HG03457 (cell line): ENCODE results near the gene TIGD1.
"Not testable (repeated sequence)": the region's sequence is repeated elsewhere in the genome, so short reads cannot be mapped to it uniquely, and the experiment has no call there.

Source experiments
- ATAC-seq: cut with Tn5 transposase; IDR thresholded peaks from one replicate; pipeline ENCODE4 v1.9.1; 2021; ENCODE audit warnings: moderate number of reproducible peaks; ENCODE audit not compliant: unreplicated experiment

Gene TIGD1

DNA sequence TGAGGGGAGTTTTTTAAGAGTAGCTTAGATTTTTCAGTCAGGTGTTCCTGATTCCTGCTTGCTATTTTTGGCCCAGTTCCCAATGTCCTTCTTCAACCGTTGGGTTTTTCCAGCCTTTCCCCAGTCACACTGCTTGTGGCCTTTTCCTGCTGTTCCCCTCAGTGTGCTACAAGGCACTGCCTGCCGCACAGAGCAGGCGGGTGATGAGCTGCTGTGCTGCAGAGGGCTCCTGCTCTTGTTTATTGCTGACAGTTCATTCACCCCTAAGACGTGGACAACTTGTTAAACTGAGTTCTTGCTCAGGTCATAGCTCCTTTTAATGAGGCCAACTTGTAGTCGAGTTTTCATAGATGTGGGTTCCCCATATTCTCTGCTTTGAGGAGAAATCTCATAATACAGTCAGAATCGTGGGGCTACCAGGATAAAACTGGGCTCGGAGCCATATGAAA lies 20.7 kb upstream of the TIGD1 start:
- no peak for ATAC-seq

DNA sequence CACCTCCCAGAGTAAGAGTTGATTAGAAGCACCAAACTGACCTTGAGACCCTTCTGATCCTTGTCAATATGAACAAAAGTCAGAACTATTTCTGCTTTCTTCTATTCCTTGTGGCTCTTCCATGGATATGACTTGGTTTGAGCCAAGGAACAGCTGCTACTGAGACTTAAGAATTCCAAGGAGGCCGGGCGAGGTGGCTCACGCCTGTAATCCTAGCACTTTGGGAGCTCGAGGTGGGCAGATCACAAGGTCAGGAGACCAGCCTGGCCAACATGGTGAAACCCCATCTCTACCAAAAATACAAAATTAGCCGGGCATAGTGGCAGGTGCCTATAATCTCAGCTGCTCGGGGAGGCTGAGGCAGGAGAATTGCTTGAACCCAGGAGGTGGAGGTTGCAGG lies 20.1 kb upstream of the TIGD1 start:
- not testable (repeated sequence) for ATAC-seq

DNA sequence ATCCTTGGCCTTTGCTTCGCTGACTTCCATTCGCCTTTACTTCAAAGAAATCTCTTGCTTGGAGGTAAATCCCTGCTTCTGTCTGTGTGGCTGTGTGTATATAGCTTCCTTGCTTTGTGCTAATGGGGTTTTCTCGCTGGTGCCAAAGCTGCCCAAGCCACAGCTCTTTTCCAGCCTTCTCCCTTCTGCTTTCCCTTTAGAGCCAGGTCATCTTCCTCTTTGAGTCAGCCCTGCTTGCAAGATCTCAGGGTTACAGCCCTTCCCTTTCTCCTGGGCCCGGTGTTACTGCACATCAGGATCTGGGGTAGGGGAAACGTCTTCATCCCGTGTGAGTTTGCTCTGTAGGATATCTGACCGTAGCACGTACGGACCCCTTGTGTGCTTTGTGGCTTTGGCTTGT lies 19.2 kb upstream of the TIGD1 start:
- no peak for ATAC-seq

DNA sequence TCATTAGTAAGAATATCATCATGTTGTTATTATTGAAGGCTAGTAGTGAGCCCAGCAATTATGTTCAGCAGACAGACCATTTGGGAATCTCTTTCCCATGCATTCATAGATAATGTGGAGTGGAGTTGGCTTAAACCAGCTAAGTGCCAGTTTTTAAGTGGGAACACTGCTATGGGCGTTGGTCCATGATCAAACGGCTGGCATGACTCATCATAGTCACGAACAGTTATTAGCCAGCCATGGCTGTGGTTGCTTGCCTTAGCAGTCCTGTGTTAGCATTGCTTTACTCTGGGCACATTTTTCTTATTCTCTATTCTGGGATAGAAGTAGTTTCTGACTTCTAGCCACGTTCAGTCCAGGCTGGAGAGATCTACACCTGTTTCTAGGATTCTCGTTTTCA lies 17.8 kb upstream of the TIGD1 start:
- no peak for ATAC-seq

DNA sequence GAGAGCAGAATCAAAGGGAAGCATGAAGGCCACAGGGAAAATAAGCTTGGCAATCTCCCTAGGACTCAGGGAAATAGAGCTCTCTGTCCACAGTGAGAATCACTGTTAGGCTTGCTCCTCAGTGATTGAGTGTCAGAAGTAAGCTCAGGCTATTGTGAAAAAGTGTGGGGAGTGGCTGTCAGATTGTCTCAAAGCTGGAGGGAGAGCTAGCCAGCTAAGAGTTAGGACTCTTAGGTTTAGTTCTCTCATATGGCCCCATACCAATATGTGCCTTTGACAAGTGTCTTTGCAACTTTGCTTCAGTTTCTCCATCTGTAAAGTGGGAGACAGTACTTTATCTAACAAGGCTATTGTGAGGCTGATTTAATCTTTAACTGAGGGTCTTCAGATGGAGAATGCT lies 17.4 kb upstream of the TIGD1 start:
- no peak for ATAC-seq

DNA sequence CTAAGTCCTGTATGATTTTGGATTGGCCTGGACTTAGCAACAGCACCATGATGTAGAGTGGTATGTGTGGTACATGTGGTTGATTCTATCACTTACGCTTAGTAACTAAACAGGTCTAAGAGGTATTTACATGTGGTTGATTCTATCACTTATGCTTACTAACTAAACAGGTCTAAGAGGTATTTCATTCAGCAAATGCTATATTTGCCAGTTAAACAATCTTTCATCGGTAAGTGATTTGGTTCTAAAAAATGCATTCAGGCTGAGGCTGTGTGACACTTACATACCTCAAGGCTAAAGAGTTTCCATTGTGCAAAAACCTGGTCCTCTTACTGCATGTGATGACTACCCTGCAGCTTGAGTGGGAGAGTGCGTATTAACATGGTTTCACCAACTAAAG lies 13.2 kb upstream of the TIGD1 start:
- no peak for ATAC-seq

DNA sequence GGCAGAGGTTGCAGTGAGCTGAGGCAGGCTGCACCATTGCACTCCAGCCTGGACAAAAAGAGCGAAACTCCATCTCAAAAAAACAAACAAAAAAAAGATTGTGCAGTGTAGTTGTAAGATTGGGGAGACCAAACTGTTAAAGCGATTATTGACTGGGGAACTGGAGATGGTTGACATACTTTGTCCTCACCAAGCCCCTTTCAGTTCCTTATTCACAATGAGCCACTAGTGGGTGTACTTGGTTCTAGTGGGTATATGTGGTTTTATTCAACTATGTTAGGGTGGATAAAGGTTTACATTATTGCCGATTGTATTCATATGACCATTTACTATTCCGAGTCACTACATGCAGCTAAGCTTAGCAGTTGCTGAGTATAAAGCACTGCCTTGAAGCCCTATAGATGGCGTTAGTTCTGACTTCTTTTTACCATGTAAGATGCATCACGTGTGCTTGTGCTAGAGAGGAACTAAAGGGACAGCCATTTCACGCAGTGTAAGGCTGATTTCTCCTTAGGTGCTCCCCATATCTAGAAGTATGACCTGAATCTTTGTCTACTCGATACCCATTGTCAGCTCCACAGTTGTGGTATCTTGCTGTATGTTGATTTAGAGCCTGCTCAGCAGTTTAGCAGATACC lies 12.3 kb upstream of the TIGD1 start:
- no peak for ATAC-seq

DNA sequence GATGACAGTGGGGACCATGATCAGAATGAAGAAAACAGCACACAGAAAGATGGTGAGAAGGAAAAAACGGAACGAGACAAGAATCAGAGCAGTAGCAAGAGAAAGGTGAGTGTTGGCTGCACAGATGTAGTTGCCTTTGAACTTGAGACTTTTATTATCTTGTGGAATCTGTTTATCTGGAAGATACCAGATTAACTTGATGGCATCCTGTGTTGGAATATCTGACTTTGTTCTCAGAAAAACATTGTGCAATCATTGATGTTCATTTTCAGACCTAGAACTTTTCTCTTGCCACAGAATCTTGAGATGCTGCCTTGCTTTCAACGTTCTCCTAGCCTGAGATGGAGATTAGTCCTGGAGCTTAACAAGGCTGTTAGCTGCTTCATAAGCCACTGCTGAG lies 6.1 kb upstream of the TIGD1 start:
- ATAC-seq = no peak

DNA sequence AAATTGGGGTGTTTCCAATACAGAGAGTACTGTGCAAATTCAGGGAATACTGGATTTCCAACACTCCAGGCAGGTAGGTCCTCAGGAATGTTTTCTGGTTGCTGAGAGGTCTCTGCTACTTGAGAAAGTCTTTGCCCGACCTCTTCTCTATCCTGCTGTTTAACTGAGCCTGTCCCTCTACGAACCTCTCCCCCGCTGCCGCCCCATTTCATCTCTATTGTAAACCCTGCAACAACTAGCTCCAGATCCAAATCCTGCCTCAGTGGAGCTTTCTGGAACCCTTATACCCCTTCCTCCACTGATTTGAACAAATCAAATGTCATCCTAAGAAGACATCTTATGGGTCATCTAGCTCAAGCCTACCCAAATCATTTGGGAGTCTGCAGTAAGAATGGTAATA lies 1.4 kb upstream of the TIGD1 start:
- ATAC-seq = no peak

DNA sequence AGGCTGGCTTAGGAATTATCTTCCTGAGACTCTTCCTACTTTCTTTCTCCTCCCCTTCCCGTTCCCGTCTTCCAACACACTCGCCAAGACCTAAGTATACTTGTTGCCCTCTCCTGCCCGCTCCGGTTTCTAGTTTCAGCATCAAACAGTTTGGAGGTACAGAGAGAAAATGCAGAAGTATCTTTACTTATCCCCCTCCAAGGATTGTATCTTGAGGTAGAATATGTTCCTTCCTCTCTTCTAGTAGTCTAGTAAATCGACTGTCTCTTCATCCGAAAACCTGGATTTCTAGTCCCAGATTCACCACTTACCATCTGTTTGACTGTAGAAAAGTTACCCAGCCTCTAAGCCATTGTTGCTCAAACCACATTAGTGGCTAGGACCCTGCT lies 887 bp upstream of the TIGD1 start:
- ATAC-seq = no peak

DNA sequence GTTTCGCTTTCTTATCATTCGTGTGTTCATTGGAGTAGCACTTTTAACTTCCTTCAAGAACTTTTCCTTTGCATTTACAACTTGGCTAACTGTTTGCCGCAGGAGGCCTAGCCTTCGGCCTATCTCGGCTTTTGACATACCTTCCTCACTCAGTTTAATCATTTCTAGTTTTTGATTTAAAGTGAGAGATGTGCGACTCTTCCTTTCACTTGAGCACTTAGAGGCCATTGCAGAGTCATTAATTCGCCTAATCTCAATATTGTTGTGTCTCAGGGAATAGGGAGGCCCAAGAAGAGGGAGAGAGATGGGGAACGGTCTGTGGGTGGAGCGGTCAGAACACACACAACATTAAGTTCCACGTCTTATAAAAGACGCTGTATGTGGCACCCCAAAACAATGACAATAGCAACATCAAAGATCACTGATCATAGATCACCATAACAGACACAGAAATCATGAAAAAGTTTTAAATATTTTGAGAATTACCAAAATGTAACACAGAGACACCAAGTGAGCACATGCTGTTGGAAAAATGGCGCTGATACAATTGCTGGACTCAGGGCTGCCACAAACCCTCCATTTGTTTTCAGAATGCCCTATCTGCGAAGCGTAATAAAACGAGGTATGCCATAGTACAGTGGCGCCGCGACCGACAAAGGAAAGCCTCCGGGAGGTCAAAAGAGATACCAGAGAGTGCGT lies 553 bp downstream of the TIGD1 start:
- no peak for ATAC-seq

DNA sequence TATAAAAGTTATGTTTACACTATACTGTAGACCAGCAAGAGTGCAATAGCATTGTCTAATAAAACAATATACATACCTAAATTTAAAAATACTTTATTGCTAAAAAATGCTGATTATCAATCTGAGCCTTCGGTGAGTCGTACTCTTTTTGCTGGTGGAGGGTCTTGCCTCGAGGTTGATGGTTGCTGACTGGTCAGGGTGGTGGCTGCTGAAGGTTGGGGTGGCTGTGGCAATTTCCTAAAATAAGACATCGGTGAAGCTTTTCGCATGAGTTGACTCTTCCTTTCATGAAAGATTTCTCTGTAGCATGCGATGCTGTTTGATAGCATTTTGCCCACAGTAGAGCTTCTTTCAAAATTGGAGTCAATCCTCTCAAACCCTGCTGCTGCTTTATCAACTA lies 2.4 kb downstream of the TIGD1 start:
- ATAC-seq = no peak

DNA sequence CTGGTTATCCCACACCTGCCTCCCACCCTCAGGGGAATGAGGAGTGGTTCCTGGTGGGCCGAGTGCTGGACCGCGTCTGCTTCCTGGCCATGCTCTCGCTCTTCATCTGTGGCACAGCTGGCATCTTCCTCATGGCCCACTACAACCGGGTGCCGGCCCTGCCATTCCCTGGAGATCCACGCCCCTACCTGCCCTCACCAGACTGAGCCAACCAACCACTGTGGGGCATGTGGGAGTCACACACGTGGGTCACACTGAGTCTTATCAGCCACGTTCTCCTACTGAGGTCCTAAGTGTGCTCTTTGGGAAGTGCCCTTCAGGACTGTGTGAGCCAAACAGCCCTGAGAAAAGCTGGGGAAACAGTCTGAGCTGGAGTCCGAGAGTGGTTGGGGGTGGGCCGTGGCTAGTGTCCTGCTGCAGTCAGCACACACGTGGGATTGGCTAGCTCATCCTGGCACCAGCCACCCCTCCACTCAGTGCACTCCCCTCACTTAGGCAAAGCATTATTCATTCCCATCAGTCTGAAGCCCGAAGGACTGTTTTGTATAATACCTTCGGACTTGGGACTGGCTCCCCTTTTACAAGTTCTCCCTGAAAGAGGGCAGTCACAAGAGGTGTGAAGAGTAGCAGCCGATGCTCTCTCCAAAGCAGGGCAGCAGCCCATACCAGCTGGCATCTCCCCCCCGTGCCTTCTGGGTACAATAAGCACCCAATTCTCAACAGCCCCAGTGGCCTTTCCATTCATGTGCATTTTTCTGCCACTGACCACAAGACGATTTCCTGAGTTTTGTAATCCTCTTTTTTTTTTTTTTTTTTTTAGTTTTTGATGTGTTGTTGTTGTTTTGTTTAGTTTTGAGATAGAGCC lies 4.6 kb downstream of the TIGD1 start:
- ATAC-seq = no peak

DNA sequence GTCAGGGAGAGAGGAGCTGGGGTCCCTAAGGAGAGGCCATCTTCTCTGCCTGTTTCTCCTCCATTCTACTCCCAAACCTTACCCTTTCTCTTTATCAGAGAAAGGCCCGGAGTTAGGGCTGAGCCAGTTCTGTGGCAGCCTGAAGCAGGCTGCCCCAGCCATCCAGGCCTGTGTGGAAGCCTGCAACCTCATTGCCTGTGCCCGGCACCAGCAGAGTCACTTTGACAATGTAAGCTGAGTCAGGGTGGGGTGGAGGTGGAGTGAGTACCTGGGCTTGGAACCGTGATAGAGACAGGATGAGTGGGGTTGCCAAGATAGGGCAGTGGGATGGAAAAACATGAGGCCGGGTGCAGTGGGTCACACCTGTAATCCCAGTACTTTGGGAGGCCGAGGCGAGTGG lies 5.7 kb downstream of the TIGD1 start:
- ATAC-seq = no peak

DNA sequence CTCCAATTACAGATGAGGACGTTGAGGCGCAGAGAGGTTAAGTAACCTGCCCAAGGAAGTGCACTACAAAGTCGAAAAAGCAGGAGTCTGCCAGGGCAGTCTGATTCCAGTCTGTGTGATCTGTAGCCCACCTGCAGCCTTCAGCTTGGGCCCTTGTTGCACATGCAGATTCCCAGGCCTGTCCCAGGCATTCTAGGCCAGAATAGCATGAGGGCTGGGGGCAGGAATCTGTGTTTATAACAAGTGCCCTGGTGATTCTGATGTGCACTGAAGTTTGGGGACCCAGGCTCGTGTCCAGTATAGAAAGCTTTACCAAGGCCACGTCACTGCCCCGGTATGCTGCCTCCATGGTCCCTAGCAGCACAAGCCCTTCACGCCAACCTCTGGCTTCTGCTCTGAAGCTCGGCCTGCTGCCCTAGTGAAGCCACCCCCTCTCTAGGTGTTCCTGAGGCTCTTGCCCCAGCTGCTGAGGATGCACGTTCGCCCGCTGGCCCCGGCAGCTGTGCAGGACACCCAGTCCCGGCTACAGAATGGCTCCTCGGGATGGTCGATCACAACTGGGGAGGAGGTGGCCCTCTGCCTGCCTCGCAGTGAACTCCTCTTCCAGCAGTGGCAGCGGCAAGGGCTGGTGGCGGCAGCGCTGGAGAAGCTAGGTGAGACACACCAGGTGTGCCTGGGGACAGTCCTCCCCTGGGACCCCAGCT lies 6.3 kb downstream of the TIGD1 start:
- ATAC-seq = no peak

DNA sequence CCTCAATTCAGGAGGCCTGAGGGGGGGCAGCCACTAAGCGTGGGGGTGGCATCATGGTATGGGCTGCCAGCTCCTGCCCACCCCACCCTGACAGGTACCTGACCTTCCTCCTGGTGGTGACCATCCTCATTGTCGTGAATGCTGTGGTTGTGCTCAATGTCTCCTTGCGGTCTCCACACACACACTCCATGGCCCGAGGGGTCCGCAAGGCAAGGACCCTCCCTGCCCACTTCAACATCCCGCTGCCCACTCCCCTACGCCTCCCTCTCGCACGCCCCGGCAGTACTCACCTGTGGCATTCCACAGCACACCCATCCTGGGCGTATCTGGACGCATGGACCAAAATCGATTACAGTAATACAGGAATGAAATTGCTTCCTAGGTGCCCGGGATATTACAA lies 6.9 kb downstream of the TIGD1 start:
- ATAC-seq = no peak

DNA sequence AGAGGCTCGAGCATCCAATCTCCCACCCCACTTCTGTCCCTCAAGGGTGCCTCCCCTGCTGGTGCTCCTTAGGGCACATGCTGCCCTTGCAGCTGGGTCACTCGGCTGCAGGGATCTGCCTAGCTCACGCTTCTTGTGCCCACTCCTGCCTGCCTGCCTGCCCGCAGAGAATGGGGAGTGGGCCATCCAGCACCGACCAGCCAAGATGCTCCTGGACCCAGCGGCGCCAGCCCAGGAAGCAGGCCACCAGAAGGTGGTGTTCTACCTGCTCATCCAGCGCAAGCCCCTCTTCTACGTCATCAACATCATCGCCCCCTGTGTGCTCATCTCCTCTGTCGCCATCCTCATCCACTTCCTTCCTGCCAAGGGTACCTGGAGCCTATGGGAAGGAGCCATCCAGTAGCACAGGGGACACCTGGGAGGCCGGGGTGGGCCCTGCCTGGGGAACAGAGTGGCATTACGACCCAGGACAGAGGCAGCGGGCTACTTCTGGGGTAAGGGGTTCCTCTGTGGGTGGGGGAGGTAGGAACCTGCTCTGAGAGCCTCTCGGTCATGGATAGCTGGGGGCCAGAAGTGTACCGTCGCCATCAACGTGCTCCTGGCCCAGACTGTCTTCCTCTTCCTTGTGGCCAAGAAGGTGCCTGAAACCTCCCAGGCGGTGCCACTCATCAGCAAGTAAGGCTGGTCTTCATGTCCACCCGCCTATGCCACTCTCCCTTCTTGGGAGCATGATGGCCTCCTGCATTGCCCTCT lies 7.5 kb downstream of the TIGD1 start:
- no peak for ATAC-seq

DNA sequence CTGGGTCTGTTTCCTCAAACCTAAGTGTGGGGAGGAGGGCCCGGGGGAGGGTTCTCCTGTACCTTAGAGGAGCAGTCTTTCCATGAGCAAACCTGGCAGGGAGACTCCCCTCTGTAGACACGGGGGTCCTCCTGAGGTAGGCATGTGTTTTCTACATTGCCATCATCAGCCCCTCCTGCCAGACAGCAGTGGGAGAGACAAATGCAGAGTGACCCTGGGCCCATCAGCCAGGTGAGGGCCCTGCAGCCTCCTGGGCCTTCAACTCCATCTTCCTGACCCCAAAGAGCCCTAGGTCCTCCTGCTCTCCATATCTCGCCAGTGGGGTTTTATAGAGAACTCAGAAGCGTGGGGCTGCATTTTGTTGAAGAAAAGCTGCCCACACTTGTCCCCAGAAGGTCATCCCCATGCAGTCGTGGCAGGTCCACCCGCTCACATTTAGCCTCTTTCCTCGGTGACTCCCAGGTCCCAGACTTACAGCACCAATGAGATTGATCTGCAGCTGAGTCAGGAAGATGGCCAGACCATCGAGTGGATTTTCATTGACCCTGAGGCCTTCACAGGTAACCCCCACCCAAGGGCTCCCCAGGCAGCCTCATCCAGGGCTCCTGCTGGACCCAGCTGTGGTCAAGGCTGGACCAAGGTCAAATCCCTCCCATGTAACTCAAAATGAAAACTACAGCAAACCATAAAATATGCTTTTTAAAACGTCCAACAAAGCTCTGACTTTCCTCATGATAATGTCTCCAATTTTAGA lies 8.2 kb downstream of the TIGD1 start:
- no peak for ATAC-seq

DNA sequence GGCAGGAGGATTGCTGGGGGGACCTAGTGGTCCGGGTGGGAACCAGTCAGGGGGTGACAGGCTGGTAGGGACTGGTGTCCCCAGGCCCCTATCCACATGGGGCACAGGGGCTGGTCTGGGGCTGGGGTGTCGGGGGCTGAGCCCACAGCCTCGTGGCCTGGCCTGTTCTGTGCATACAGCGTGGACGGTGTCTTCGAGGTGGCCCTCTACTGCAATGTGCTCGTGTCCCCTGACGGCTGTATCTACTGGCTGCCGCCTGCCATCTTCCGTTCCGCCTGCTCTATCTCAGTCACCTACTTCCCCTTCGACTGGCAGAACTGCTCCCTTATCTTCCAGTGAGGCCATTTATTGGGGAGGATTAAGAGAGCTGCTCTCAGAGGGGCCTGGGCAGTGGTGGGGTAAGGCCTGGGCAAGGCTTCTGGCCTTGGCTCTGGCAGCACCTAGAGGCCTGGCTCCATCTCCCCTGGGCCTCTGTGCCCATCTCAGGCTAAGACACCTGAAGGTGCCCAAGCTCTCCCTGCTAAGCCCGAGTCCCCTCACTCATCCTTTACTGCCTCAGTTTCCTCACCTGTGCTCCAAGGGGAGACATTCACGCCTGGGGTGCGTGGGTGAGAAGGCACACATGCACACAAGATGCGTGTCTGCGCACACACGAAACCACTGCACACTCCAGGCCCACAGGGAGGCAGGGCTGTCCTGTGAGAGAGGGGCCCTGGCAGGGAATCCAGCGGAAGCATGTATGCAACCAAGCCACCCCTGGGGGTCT lies 9.0 kb downstream of the TIGD1 start:
- no peak for ATAC-seq
